NB4 (cell line): ENCODE measurements around the gene PIK3R1.

Experiments used
- TF ChIP-seq, protein P1 (sequence below): IDR thresholded peaks from one replicate; pipeline ENCODE4 v1.5.1; 2012; ENCODE audit warnings: low read depth, low read length
- TF ChIP-seq, protein P2 (sequence below): IDR thresholded peaks from 2 replicates; pipeline ENCODE4 v1.6.1; 2011; ENCODE audit warnings: low read depth, low read length

DNA sequence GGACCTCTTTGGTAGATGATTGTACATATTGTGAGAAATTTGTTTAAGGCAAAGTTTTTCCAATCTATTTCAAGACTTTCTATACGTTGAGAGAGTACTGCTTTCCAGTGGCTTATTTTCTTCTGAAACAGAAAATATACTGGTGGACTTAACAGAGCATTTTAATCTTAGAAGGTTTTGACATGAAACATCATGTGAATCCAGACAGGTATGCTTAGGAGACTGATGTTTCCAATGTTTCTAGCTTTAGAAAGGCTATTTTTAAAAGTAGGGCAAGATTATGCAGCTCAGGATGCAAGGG is 71.0 kb downstream of the PIK3R1 start:
- TF ChIP-seq, protein P1, sequence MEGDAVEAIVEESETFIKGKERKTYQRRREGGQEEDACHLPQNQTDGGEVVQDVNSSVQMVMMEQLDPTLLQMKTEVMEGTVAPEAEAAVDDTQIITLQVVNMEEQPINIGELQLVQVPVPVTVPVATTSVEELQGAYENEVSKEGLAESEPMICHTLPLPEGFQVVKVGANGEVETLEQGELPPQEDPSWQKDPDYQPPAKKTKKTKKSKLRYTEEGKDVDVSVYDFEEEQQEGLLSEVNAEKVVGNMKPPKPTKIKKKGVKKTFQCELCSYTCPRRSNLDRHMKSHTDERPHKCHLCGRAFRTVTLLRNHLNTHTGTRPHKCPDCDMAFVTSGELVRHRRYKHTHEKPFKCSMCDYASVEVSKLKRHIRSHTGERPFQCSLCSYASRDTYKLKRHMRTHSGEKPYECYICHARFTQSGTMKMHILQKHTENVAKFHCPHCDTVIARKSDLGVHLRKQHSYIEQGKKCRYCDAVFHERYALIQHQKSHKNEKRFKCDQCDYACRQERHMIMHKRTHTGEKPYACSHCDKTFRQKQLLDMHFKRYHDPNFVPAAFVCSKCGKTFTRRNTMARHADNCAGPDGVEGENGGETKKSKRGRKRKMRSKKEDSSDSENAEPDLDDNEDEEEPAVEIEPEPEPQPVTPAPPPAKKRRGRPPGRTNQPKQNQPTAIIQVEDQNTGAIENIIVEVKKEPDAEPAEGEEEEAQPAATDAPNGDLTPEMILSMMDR = no peak
- TF ChIP-seq, protein P2, sequence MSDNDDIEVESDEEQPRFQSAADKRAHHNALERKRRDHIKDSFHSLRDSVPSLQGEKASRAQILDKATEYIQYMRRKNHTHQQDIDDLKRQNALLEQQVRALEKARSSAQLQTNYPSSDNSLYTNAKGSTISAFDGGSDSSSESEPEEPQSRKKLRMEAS = no peak
